Measurements from ENCODE around the gene TMEM178B.

TMEM178B gene

GRCh38 chr7:141213226-141213625 is 139.4 kb downstream of the TMEM178B start:
- in situ Hi-C loops (cut with MboI; ENCODE audit: low sequenced_read_pairs): no loop called here

DNA sequence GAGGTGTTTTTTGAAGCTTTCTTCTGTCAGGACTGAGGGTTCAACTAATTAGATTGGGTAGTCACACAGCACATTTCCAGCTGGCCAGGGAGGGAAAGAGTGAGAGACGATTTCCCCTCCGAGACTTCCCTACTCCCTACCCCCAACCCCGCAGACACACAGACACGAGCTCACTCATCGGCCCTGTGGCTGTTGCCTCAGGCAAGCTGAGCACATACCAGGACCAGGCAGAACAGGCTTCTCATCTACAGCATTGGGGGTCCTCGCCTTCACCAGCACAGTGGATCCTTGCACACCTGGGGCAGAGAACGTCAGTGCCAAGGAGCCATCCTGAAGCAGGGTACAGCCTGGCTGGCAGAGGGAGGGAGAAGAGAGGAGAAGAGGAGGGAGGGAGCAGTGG is 144.1 kb downstream of the TMEM178B start:
- in situ Hi-C loops (cut with MboI; ENCODE audit: low sequenced_read_pairs): no loop called here

DNA sequence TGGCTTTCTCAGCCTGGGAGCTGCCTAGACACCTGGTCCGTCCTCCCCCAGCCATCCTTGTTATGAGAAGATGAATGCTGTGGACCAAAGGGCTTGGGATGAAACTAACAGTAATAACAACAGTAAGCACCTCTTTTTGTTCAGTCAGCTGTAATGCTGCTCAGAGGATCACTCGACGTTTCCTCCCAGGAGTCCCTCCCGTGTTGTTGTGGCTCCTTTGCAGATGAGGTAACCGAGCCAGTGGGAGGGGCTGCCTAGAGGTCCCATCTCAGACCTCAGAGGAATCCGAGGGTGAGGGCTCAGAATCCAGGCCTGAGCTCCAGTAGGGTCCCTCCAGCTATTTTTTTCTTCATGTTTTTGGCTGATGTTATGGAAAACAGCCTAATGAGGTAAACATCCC is 145.1 kb downstream of the TMEM178B start:
- in situ Hi-C loops (cut with MboI; ENCODE audit: low sequenced_read_pairs): no loop called here

DNA sequence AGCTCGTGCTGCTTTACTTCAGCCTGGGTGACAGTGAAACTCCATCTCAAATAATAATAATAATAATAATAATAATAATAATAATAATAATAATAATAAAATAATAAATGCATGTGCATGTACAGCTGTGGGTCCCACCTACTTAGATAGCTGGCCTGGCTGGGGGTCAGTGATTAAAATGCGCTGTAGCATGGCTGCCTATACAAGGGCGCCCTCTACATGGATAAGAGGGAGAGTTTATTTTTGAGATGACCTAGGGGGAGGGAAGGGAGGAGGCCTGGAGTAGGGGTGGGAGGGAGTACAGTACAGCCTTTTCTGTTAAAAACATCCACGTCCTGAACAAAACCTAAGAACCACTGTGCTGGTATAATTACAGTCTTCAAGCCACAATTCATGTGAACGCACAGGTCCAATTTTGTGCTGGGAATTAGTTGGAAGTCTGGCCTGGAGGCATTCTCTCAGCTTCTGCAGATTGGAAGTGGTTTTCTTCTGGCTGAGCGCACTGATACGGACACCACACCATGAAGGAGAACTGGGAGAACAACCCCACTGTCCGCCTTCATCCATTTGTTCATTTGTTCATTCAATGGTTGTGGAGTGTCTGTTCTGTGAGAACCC is 146.5 kb downstream of the TMEM178B start:
- in situ Hi-C loops (cut with MboI; ENCODE audit: low sequenced_read_pairs): no loop called here

DNA sequence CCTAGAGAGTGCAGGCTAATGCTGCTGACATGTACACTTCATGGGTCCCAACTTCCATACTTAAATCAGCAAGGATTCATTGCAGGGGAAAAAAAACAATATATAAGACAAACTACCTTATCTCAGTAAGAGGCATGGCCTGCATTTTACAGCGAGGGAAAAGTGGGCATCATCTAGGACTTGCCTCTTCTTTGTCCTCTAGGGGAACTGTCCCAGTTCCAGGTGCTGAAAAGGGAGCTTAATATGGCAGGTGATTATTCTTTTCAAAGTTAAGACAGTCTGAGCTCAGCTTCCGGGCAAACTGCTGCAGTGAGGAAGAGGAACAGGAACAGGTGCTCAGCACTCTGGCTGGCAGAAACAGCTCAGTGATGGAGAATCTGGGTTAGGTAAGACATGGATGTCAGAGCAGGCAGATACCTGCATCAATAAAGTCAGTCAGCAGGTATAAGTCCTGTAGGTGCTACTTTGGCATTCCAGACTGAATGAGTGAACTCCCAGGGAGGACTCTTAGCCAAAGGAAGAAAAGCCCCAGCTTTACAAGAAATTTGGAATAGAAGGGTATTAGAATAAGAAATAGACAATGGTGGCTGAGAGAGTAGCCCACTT is 147.2 kb downstream of the TMEM178B start:
- in situ Hi-C loops (cut with MboI; ENCODE audit: low sequenced_read_pairs): no loop called here

GRCh38 chr7:141225916-141226618 is 152.2 kb downstream of the TMEM178B start:
- in situ Hi-C loops (cut with MboI; ENCODE audit: low sequenced_read_pairs): no loop called here

DNA sequence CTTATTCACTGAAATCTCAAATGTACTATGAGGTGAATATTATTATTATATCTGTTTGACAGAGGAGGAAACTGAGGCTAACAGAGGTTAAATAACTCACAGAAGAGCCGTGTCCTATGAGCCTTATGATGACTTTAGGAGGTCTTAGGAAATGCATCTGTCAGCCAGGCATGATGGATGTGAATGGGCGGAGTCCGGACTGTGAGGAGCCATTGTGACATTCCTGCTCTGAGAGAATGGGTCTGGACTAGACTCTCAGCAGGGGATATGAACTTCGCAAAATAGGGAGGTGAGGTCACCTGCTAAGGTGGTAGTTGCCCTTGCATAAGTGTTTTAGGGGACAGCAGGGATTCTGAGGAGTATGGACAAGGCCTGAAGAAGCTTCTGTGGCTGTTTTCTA is 153.6 kb downstream of the TMEM178B start:
- in situ Hi-C loops (cut with MboI; ENCODE audit: low sequenced_read_pairs): no loop called here

- in situ Hi-C loops (cut with MboI; ENCODE audit: low sequenced_read_pairs): no loop called here
These were observed 154.6 kb downstream of the TMEM178B start for GRCh38 chr7:141228482-141228881.

- in situ Hi-C loops (cut with MboI; ENCODE audit: low sequenced_read_pairs): no loop called here
These were observed 157.3 kb downstream of the TMEM178B start for GRCh38 chr7:141231018-141231792.

- in situ Hi-C loops (cut with MboI; ENCODE audit: low sequenced_read_pairs): no loop called here
These were observed 158.6 kb downstream of the TMEM178B start for GRCh38 chr7:141232286-141233051.

DNA sequence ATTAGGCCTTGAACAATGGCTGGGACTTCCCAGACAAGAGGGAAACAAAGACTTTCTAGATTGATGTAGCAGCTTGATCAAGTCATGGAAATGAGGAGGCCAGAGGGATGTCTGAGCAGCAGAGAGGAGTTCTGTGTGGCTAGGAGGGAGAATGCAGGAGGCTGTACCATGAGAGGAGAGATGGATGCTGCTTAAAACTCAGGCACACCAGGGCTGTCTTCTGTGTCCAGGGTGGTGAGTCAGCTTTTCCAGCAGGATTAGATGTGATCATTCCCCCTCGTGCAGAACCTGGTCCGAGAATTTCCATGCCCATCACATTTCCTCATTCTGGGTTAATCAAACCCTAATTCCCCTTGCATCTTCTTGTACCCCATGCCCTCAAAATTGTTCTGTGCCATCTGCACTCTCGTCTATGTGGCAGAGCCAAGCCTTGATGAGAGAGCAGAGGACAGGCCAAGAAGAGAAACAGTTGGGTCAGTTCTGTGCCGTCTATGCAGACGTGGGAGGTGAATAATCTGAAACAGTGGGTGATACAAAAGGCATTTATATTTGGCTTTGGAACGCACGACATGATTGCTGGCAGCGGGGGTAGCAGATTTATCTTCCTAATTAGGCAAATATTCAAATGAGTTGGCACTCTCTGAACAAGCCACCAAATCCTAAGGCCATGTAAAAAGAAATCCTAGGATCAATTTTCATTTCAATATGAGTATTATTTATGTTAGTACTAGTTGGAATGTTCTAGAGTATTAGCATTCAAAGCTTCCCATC is 160.7 kb downstream of the TMEM178B start:
- in situ Hi-C loops (cut with MboI; ENCODE audit: low sequenced_read_pairs): no loop called here

- in situ Hi-C loops (cut with MboI; ENCODE audit: low sequenced_read_pairs): no loop called here
These were observed 161.8 kb downstream of the TMEM178B start for GRCh38 chr7:141235656-141236055.

- in situ Hi-C loops (cut with MboI; ENCODE audit: low sequenced_read_pairs): no loop called here
These were observed 164.9 kb downstream of the TMEM178B start for GRCh38 chr7:141238596-141239243.

DNA sequence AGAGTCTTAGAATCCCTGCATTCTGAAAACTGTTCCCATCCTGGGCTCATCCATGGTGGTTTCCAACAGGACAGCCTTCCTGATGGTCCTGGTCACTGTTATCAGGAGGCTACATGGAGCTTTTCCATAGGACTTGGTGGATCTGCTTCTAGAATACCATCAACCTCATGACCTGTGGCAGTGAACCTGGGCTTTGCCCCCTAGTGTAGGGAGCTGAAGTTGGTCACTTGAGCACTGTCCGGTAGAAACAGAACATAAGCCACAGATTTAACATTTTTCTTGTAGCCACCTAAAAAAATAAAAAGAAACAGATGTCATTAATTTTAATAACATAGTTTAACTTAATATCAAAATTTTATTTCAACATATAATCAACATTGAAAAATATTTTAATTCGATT is 165.8 kb downstream of the TMEM178B start:
- in situ Hi-C loops (cut with MboI; ENCODE audit: low sequenced_read_pairs): no loop called here

- in situ Hi-C loops (cut with MboI; ENCODE audit: low sequenced_read_pairs): no loop called here
These were observed 168.7 kb downstream of the TMEM178B start for GRCh38 chr7:141242568-141242967.

- in situ Hi-C loops (cut with MboI; ENCODE audit: low sequenced_read_pairs): no loop called here
These were observed 169.5 kb downstream of the TMEM178B start for GRCh38 chr7:141243368-141243767.

GRCh38 chr7:141244435-141244834 is 170.6 kb downstream of the TMEM178B start:
- in situ Hi-C loops (cut with MboI; ENCODE audit: low sequenced_read_pairs): no loop called here

- in situ Hi-C loops (cut with MboI; ENCODE audit: low sequenced_read_pairs): no loop called here
These were observed 172.6 kb downstream of the TMEM178B start for GRCh38 chr7:141246426-141246825.

DNA sequence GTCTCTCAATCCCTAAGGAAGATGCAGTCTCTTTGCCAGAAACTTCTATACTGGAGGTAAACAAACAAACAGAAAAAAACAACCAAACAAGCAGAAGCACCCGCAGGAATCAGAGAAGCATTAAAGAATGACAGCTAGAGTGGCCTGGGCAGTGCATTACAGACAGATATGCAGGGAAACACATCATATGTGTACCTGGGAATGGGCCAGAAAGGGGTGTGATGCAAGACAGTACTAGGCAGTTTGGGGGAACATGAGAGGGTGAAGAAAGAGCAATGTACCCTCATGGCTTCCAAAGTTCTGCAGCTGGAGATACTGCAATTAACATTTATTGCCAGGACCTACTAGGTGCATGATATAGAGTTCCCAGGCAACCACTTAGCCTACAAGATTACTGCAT is 177.3 kb downstream of the TMEM178B start:
- in situ Hi-C loops (cut with MboI; ENCODE audit: low sequenced_read_pairs): no loop called here

DNA sequence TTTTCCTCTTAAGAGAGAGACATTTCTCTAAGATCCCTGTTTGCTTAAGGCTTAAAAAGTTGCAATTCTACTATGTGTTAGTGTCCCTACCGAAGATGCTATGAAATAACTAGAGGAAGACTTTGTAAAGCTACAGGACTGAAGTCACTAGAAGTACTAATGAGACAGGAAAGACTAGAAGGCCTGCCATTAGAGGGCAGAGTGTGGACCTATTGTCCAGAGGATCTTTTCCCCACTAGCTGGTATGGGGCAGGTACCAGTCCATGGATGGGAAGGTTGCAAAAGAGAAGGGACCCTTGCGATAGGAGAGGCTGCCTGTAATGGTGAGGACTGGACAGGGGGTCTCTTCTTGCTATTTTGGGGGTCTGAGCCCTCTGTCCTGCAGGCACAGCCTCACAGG is 178.1 kb downstream of the TMEM178B start:
- in situ Hi-C loops (cut with MboI; ENCODE audit: low sequenced_read_pairs): no loop called here

Data from hTERT RPE-1 (cell line).